Hepatocyte (in vitro differentiated cells): ENCODE results near the gene CABLES2. TPM values are rescaled to one million over a fixed set of nuclear protein-coding genes. Genes with fewer than 3 reads are reported as not detected.

Experiments
- DNase-seq: peaks from one replicate; pipeline ENCODE4 v3.0.0-alpha.2; 2016; ENCODE audit warnings: low spot score
- H2AFZ ChIP-seq: fragments of 200-600 bp; sonication (generic); 2 replicates; pipeline ENCODE4 v1.6.0; 2016; ENCODE audit warnings: antibody characterized with exemption, mild to moderate bottlenecking
- H3K27ac ChIP-seq: fragments of 200-600 bp; sonication (generic); 2 replicates; pipeline ENCODE4 v1.5.1; 2016; ENCODE audit warnings: mild to moderate bottlenecking
- H3K27me3 ChIP-seq: fragments of 200-600 bp; sonication (generic); 2 replicates; pipeline ENCODE4 v1.6.1; 2016
- H3K36me3 ChIP-seq: fragments of 200-600 bp; sonication (generic); replicated peaks from 2 replicates; pipeline ENCODE4 v1.5.1; 2016; ENCODE audit warnings: low read depth; ENCODE audit not compliant: insufficient read depth
- H3K4me1 ChIP-seq: fragments of 200-600 bp; sonication (generic); 2 replicates; pipeline ENCODE4 v1.5.1; 2016; ENCODE audit warnings: mild to moderate bottlenecking, moderate library complexity; ENCODE audit not compliant: insufficient read depth
- H3K4me2 ChIP-seq: fragments of 200-600 bp; sonication (generic); 2 replicates; pipeline ENCODE4 v1.6.0; 2016
- H3K4me3 ChIP-seq: fragments of 200-600 bp; sonication (generic); 2 replicates; pipeline ENCODE4 v1.5.1; 2016; ENCODE audit warnings: mild to moderate bottlenecking
- H3K79me2 ChIP-seq: fragments of 200-600 bp; sonication (generic); 2 replicates; pipeline ENCODE4 v1.6.0; 2017; ENCODE audit warnings: mild to moderate bottlenecking
- H3K9me2 ChIP-seq: fragments of 200-600 bp; sonication (generic); replicated peaks from 2 replicates; pipeline ENCODE4 v1.6.0; 2017; ENCODE audit warnings: mild to moderate bottlenecking; ENCODE audit not compliant: insufficient read depth
- H3K9me3 ChIP-seq: fragments of 200-600 bp; sonication (generic); 2 replicates; pipeline ENCODE4 v1.5.1; 2016; ENCODE audit warnings: low read depth, mild to moderate bottlenecking
- H4K20me1 ChIP-seq: fragments of 200-600 bp; sonication (generic); 2 replicates; pipeline ENCODE4 v1.6.0; 2016; ENCODE audit warnings: mild to moderate bottlenecking; ENCODE audit not compliant: insufficient read depth, poor library complexity, severe bottlenecking
- CTCF ChIP-seq: fragments of 200-600 bp; sonication (generic); IDR thresholded peaks from 2 replicates; pipeline ENCODE4 v1.5.1; 2016; ENCODE audit warnings: antibody characterized with exemption, mild to moderate bottlenecking; ENCODE audit not compliant: poor library complexity
- EZH2 ChIP-seq: fragments of 200-600 bp; sonication (generic); IDR thresholded peaks from 2 replicates; pipeline ENCODE4 v1.6.1; 2016; ENCODE audit warnings: antibody characterized with exemption, mild to moderate bottlenecking, borderline replicate concordance
- EZH2phosphoT487 ChIP-seq: fragments of 200-600 bp; sonication (generic); IDR thresholded peaks from one replicate; pipeline ENCODE4 v1.6.1; 2018; ENCODE audit warnings: antibody characterized with exemption, mild to moderate bottlenecking, low read depth, moderate library complexity; ENCODE audit not compliant: unreplicated experiment, severe bottlenecking
- WGBS: methylation state at CpG from one replicate; pipeline ENCODE4 v1.1.6; 2016; ENCODE audit warnings: low lambda C conversion rate; ENCODE audit errors: missing lambda C conversion rate; 5-methylcytosine and 5-hydroxymethylcytosine counted together
- polyA plus RNA-seq: library from polyadenylated mRNA; unstranded; fragments of >200 nt; fragmentation: Nextera tagmentation; extraction: Ambion mirVana; gene quantifications from 2 replicates; pipeline ENCODE4 v1.2.1, GENCODE V29; 2016
- total RNA-seq: library from RNA; depleted of rRNA; stranded (reverse); fragments of >200 nt; gene quantifications from 2 replicates; pipeline ENCODE4 v1.2.3, GENCODE V29; 2014

CABLES2 gene
- total and polyA plus RNA-seq, 2 experiments from 2014 or later: 8.6 to 19.1 TPM

GRCh38 chr20:62403331-62403730 lies 3.8 kb downstream of the CABLES2 start:
- H2AFZ ChIP-seq: no peak overlapping the region
- no peak overlapping the region for H3K4me2 ChIP-seq
- WGBS: 91% methylated on average over 12 of the region's 13 CpGs
- peaks cover 14% of the 10 kb centered on the region for H3K4me1 ChIP-seq
- no peak overlapping the region for H3K4me3 ChIP-seq
- H4K20me1 ChIP-seq: no peaks in the 10 kb centered on the region
- H3K36me3 ChIP-seq: no peaks in the 10 kb centered on the region
- H3K27ac ChIP-seq: no peak overlapping the region
- no peak for DNase-seq
- no peak for TF ChIP-seq EZH2
- no peak for TF ChIP-seq EZH2phosphoT487
- no peak for TF ChIP-seq CTCF
- no peaks in the 10 kb centered on the region for H3K9me2 ChIP-seq
- H3K9me3 ChIP-seq: no peaks in the 10 kb centered on the region
- H3K79me2 ChIP-seq: peaks cover 38% of the 10 kb centered on the region
- H3K27me3 ChIP-seq: no peaks in the 10 kb centered on the region

GRCh38 chr20:62402456-62403150 lies 4.5 kb downstream of the CABLES2 start:
- H3K9me2 ChIP-seq: no peaks in the 10 kb centered on the region
- TF ChIP-seq EZH2phosphoT487: no peak
- no peak for TF ChIP-seq EZH2
- TF ChIP-seq CTCF: no peak
- DNase-seq: no peak
- peaks cover 9% of the 10 kb centered on the region for H3K4me1 ChIP-seq
- WGBS: 91% methylated on average over 23 of the region's 23 CpGs
- no peak overlapping the region for H2AFZ ChIP-seq
- no peaks in the 10 kb centered on the region for H4K20me1 ChIP-seq
- peaks cover 38% of the 10 kb centered on the region for H3K79me2 ChIP-seq
- no peak overlapping the region for H3K4me3 ChIP-seq
- no peak overlapping the region for H3K27ac ChIP-seq
- no peaks in the 10 kb centered on the region for H3K9me3 ChIP-seq
- H3K27me3 ChIP-seq: no peaks in the 10 kb centered on the region
- no peak overlapping the region for H3K4me2 ChIP-seq
- no peaks in the 10 kb centered on the region for H3K36me3 ChIP-seq

GRCh38 chr20:62401331-62401779 lies 5.7 kb downstream of the CABLES2 start:
- no peak for DNase-seq
- TF ChIP-seq EZH2phosphoT487 (no peak), CTCF (peak; percentile 9)

More at GRCh38 chr20:62401331-62401779, 5.7 kb downstream of the CABLES2 start:
- WGBS: 78% methylated on average over 21 of the region's 21 CpGs
- Histone ChIP-seq H3K36me3 (no peaks in the 10 kb centered on the region), H3K4me3 (no peak overlapping the region), H3K9me2 (no peaks in the 10 kb centered on the region), H4K20me1 (no peaks in the 10 kb centered on the region), H3K4me1 (peaks cover 6% of the 10 kb centered on the region), H3K27me3 (no peaks in the 10 kb centered on the region), H3K27ac (no peak overlapping the region), H3K9me3 (no peaks in the 10 kb centered on the region), H2AFZ (no peak overlapping the region), H3K79me2 (peaks cover 33% of the 10 kb centered on the region), H3K4me2 (no peak overlapping the region)
